OCI-LY3 (cell line): ENCODE measurements around the gene KLF16.

Experiments
- H2AFZ ChIP-seq: fragments of 200-600, 300-600 bp; shearing (Covaris generic); 2 replicates; pipeline ENCODE4 v1.6.0; 2014; ENCODE audit warnings: antibody characterized with exemption, low read depth, low read length
- H3K27ac ChIP-seq: fragments of 200-600, 300-600 bp; sonication (generic); 2 replicates; pipeline ENCODE4 v1.5.1; 2014; ENCODE audit warnings: mild to moderate bottlenecking, low read length, moderate library complexity, mixed read lengths
- H3K27me3 ChIP-seq: fragments of 200-600, 300-600 bp; sonication (generic); 2 replicates; pipeline ENCODE4 v1.6.1; 2014; ENCODE audit warnings: low read depth, low read length, mixed read lengths
- H3K36me3 ChIP-seq: fragments of 200-600, 300-600 bp; sonication (generic); replicated peaks from 2 replicates; pipeline ENCODE3; 2014; ENCODE audit warnings: low read depth, low read length, mixed read lengths
- H3K4me1 ChIP-seq: fragments of 300-600, 200-600 bp; sonication (generic); 2 replicates; pipeline ENCODE4 v1.6.1; 2014; ENCODE audit warnings: low read length, mixed read lengths
- H3K4me2 ChIP-seq: fragments of 200-600, 300-600 bp; sonication (generic); 2 replicates; pipeline ENCODE4 v1.6.1; 2014; ENCODE audit warnings: low read length, mixed read lengths
- H3K4me3 ChIP-seq: fragments of 300-600, 200-600 bp; sonication (generic); 2 replicates; pipeline ENCODE4 v1.5.1; 2014; ENCODE audit warnings: antibody characterized with exemption, mild to moderate bottlenecking, low read length, moderate library complexity
- H3K79me2 ChIP-seq: fragments of 300-600, 200-600 bp; shearing (Covaris generic); 2 replicates; pipeline ENCODE4 v1.6.1; 2014; ENCODE audit warnings: mild to moderate bottlenecking, low read length, mixed read lengths
- H3K9ac ChIP-seq: fragments of 300-600, 200-600 bp; shearing (Covaris generic); 2 replicates; pipeline ENCODE4 v1.6.0; 2014; ENCODE audit warnings: mild to moderate bottlenecking, low read length, moderate library complexity
- H3K9me3 ChIP-seq: fragments of 200-600, 300-600 bp; shearing (Covaris generic); 2 replicates; pipeline ENCODE4 v1.6.1; 2014; ENCODE audit warnings: low read length, mixed read lengths; ENCODE audit not compliant: insufficient read depth
- H4K20me1 ChIP-seq: fragments of 200-600, 300-600 bp; sonication (generic); 2 replicates; pipeline ENCODE4 v1.6.1; 2016; ENCODE audit warnings: low read length, mixed read lengths; ENCODE audit not compliant: insufficient read depth
- CTCF ChIP-seq: fragments of 200-600, 300-600 bp; sonication (generic); IDR thresholded peaks from 2 replicates; pipeline ENCODE4 v1.5.1; 2014; ENCODE audit warnings: antibody characterized with exemption, low read length, low read depth
- EZH2phosphoT487 ChIP-seq: fragments of 200-600 bp; shearing (Covaris generic); IDR thresholded peaks from 2 replicates; pipeline ENCODE4 v1.6.1; 2018; ENCODE audit warnings: antibody characterized with exemption, mixed run types, low read depth

KLF16 gene

GRCh38 chr19:1859331-1859781, 4.0 kb downstream of the KLF16 start:
- Histone ChIP-seq H3K36me3 (no peaks in the 10 kb centered on the region), H4K20me1 (peaks cover 58% of the 10 kb centered on the region), H3K79me2 (peaks cover 89% of the 10 kb centered on the region), H3K9me3 (no peaks in the 10 kb centered on the region), H3K4me2 (peak overlapping the region; percentile 99), H2AFZ (no peak overlapping the region), H3K4me1 (peaks cover 64% of the 10 kb centered on the region), H3K27me3 (no peaks in the 10 kb centered on the region), H3K4me3 (no peak overlapping the region), H3K27ac (no peak overlapping the region), H3K9ac (no peak overlapping the region)
- no peak for TF ChIP-seq EZH2phosphoT487

GRCh38 chr19:1858412-1859081, 4.8 kb downstream of the KLF16 start:
- H3K27ac ChIP-seq, result peak overlapping the region; percentile 89
- H3K9ac ChIP-seq, result no peak overlapping the region
- peaks cover 71% of the 10 kb centered on the region for H3K4me1 ChIP-seq
- TF ChIP-seq CTCF (no peak), EZH2phosphoT487 (no peak)
- H3K79me2 ChIP-seq, result peaks cover 97% of the 10 kb centered on the region
- H3K27me3 ChIP-seq, result no peaks in the 10 kb centered on the region
- peaks cover 60% of the 10 kb centered on the region for H4K20me1 ChIP-seq
- H3K36me3 ChIP-seq, result no peaks in the 10 kb centered on the region
- H3K4me2 ChIP-seq, result peak overlapping the region; percentile 99
- H3K4me3 ChIP-seq, result peak overlapping the region; percentile 90; the same call in 1 of the 2 replicates
- no peak overlapping the region for H2AFZ ChIP-seq
- no peaks in the 10 kb centered on the region for H3K9me3 ChIP-seq

GRCh38 chr19:1857648-1858326, 5.6 kb downstream of the KLF16 start:
- H2AFZ ChIP-seq, result no peak overlapping the region
- H3K9ac ChIP-seq, result peak overlapping the region; percentile 97
- peak overlapping the region; percentile 90 for H3K4me3 ChIP-seq
- H3K27ac ChIP-seq, result peak overlapping the region; percentile 89
- H3K9me3 ChIP-seq, result no peaks in the 10 kb centered on the region
- peaks cover 100% of the 10 kb centered on the region for H3K79me2 ChIP-seq
- TF ChIP-seq EZH2phosphoT487 (no peak), CTCF (no peak)
- peaks cover 77% of the 10 kb centered on the region for H3K4me1 ChIP-seq
- H3K27me3 ChIP-seq, result no peaks in the 10 kb centered on the region
- H3K4me2 ChIP-seq, result peak overlapping the region; percentile 99
- H4K20me1 ChIP-seq, result peaks cover 64% of the 10 kb centered on the region
- H3K36me3 ChIP-seq, result no peaks in the 10 kb centered on the region

GRCh38 chr19:1856698-1857603, 6.4 kb downstream of the KLF16 start:
- peak overlapping the region; percentile 90 for H3K4me3 ChIP-seq
- peaks cover 99% of the 10 kb centered on the region for H3K79me2 ChIP-seq
- no peaks in the 10 kb centered on the region for H3K36me3 ChIP-seq
- H3K9me3 ChIP-seq, result no peaks in the 10 kb centered on the region
- H4K20me1 ChIP-seq, result peaks cover 60% of the 10 kb centered on the region
- peak overlapping the region; percentile 99 for H3K4me2 ChIP-seq
- peaks cover 77% of the 10 kb centered on the region for H3K4me1 ChIP-seq
- no peak overlapping the region for H2AFZ ChIP-seq
- H3K27ac ChIP-seq, result peak overlapping the region; percentile 89
- TF ChIP-seq EZH2phosphoT487 (no peak), CTCF (no peak)
- H3K9ac ChIP-seq, result peak overlapping the region; percentile 97
- no peaks in the 10 kb centered on the region for H3K27me3 ChIP-seq
